ENCODE results near the gene CD3G. TPM values are rescaled to one million over a fixed set of nuclear protein-coding genes. Genes with fewer than 3 reads are reported as not detected.
A peak's percentile ranks its signal among the peaks of the same experiment; 100 is the strongest.

The CD3G gene
- total and polyA plus RNA-seq, 2 of the 4 experiments (the other 2 are of a cell fraction) = not detected

- Histone ChIP-seq H4K8ac (ENCODE audit: low read depth in 2 of 2, low read length in 2 of 2) (peak overlapping the region; percentile 65 to 78), H3K27me3 (ENCODE audit: control insufficient read depth, insufficient read depth, low read length) (no peaks in the 10 kb centered on the region), H3K23ac (ENCODE audit: low read depth, low read length) (peak overlapping the region; percentile 61), H3K14ac (replicated peaks; ENCODE audit: low read depth, low read length) (peak overlapping the region; percentile 33), H3K36me3 (ENCODE audit: control insufficient read depth, insufficient read depth, low read length) (peaks cover 8% of the 10 kb centered on the region), H3K79me1 (ENCODE audit: low read depth in 1 of 2, low read length in 2 of 2) (peaks cover 9 to 32% of the 10 kb centered on the region in 2 experiments), H4K5ac (ENCODE audit: low read depth, low read length) (peak overlapping the region; percentile 86), H2AK9ac (replicated peaks; ENCODE audit: low read depth, low read length, poor library complexity) (peak overlapping the region; percentile 11), H3K9me1 (ENCODE audit: insufficient read depth, low read length) (peaks cover 5% of the 10 kb centered on the region; the same call in 1 of the 2 replicates), H2AFZ (replicated peaks; ENCODE audit: low read length, poor library complexity) (peak overlapping the region; percentile 95), H3K9me3 (ENCODE audit: control insufficient read depth, insufficient read depth, low read length) (no peaks in the 10 kb centered on the region), H4K91ac (ENCODE audit: insufficient read depth, low read depth, low read length) (peak overlapping the region; percentile 83), H2BK15ac (ENCODE audit: low read depth, low read length) (peak overlapping the region; percentile 6; the same call in 1 of the 3 replicates), H3K4me2 (ENCODE audit: low read depth, low read length) (peak overlapping the region; percentile 89), H3K56ac (ENCODE audit: extremely low read depth, insufficient read depth, low read length) (peak overlapping the region; percentile 83), H2BK120ac (ENCODE audit: low read depth, low read length) (peak overlapping the region; percentile 86), H3K4me3 (ENCODE audit: insufficient read depth, low read depth, low read length) (peak overlapping the region; percentile 86), H2BK5ac (ENCODE audit: low read depth, low read length, poor library complexity, severe bottlenecking) (peak overlapping the region; percentile 98), H2AK5ac (ENCODE audit: low read depth, low read length) (peak overlapping the region; percentile 58), H3K4ac (ENCODE audit: low read depth, low read length) (peak overlapping the region; percentile 29), H3K27ac (ENCODE audit: insufficient read depth, low read length) (peak overlapping the region; percentile 91), H3K9ac (ENCODE audit: low read depth, low read length) (peak overlapping the region; percentile 96), H2BK20ac (ENCODE audit: low read depth, low read length) (no peak overlapping the region), H4K20me1 (ENCODE audit: insufficient read depth, low read length) (peaks cover 36% of the 10 kb centered on the region), H3K4me1 (ENCODE audit: control insufficient read depth, insufficient read depth, low read length) (peaks cover 5% of the 10 kb centered on the region), H3K18ac (ENCODE audit: low read depth, low read length) (peak overlapping the region; percentile 79)
- WGBS, 2 experiments (ENCODE audit: extremely low coverage in 2 of 2, insufficient read length in 1 of 2) = 0% methylated on average over 3 of the region's 22 CpGs; no CpG with 5 or more reads in 1 of the 2 experiments
- DNase-seq (peak; percentile 92), ATAC-seq (ENCODE audit: low read depth) (peak; percentile 55)
- in situ Hi-C loops (cut with MboI; ENCODE audit: low sequenced_read_pairs) = no loop called here
- BruUV-seq (replicated peaks) = TSS peak; percentile 11
- CTCF ChIA-PET = interaction anchor here (0.6 to 0.8 kb wide), 2 partner anchors 18 to 987 kb away, joined by 3 to 5 read pairs; no protein-coding TSS in a partner anchor
- dilution Hi-C loops (cut with HindIII; ENCODE audit: low sequenced_read_pairs, unreplicated experiment) = no loop called here
- no peak for TF ChIP-seq MXI1 (IDR thresholded peaks at IDR 0.05; ENCODE audit: borderline replicate concordance, low read depth, low read length)
- peak; percentile 99 for TF ChIP-seq CEBPB (IDR thresholded peaks at IDR 0.05; ENCODE audit: low read depth, low read length)
- peak; percentile 27; the same call in 1 of the 2 replicates for TF ChIP-seq POLR2A (IDR thresholded peaks at IDR 0.05; ENCODE audit: low read depth, low read length)
- no peak for TF ChIP-seq USF2 (IDR thresholded peaks at IDR 0.05; ENCODE audit: low read depth, low read length)
- 0 out of 2 replicates have a peak, but pooled peaks have one; percentile 39 for TF ChIP-seq CHD1 (IDR thresholded peaks at IDR 0.05; ENCODE audit: low read depth, low read length)
- no peak for TF ChIP-seq RFX5 (IDR thresholded peaks at IDR 0.05; ENCODE audit: low read depth, low read length)
- intact Hi-C loops (cut with micrococcal nuclease) = loop anchor here (1.0 kb wide), 2 partner anchors 34 to 86 kb away; partner anchors contain the start of gene KMT2A
- POLR2A ChIA-PET (ENCODE audit: unreplicated experiment) = interaction anchor here (0.6 kb wide), 1 partner anchor 120 kb away, joined by 3 read pairs; no protein-coding TSS in a partner anchor
Observed at GRCh38 chr11:118401880-118402590, 57.9 kb downstream of the CD3G start.

Data from IMR-90 (cell line).